GM18907 (cell line): Measurements from ENCODE around the gene USP3.

Source experiments
- ATAC-seq: cut with Tn5 transposase; IDR thresholded peaks from one replicate; pipeline ENCODE4 v1.9.1; 2021; ENCODE audit warnings: mild to moderate bottlenecking, moderate library complexity; ENCODE audit not compliant: unreplicated experiment

USP3 gene

GRCh38 chr15:63640146-63640545, 135.8 kb downstream of the USP3 start:
- ATAC-seq = no peak
